Prostate gland (tissue), 2 donors: ENCODE measurements around the gene SIGLEC1.

Source experiments
- CTCF ChIP-seq, 4 experiments: fragments of 200-600 bp in 2 of 4; fragments of 450-650 bp in 2 of 4; sonication (generic) in 2 of 4; IDR thresholded peaks; 1 replicate in 3 of 4; 2 replicates in 1 of 4; pipeline ENCODE4 v1.5.1; 2016 to 2019; ENCODE audit warnings: antibody characterized with exemption in 4 of 4, mild to moderate bottlenecking in 2 of 4, moderate library complexity in 2 of 4
- POLR2A ChIP-seq: fragments of 450-650 bp; IDR thresholded peaks from one replicate; pipeline ENCODE4 v1.6.1; 2016; ENCODE audit warnings: antibody characterized with exemption, mild to moderate bottlenecking

GRCh38 chr20:3690413-3690812 is 22.0 kb downstream of the SIGLEC1 start:
- TF ChIP-seq CTCF (IDR thresholded peaks at IDR 0.05) (no peak), POLR2A (no peak)
